Subcutaneous adipose tissue (tissue), 4 donors: ENCODE data around the gene LRRC26. TPM values are rescaled to one million over a fixed set of nuclear protein-coding genes. Genes with fewer than 3 reads are reported as not detected.

Experiments
- total RNA-seq, 4 donors: library from RNA; depleted of rRNA; stranded (reverse); fragments of >200 nt; gene quantifications; one replicate each; pipeline ENCODE4 v1.1.0, GENCODE V29; 2016
- TF ChIP-seq, protein P1 (sequence below): fragments of 450-650 bp; IDR thresholded peaks from one replicate; pipeline ENCODE4 v1.5.1; 2016; ENCODE audit warnings: low read depth, mild to moderate bottlenecking, control low read depth, antibody characterized with exemption, moderate library complexity

Gene LRRC26
- total RNA-seq, 4 donors from 2014 or later: not detected

DNA sequence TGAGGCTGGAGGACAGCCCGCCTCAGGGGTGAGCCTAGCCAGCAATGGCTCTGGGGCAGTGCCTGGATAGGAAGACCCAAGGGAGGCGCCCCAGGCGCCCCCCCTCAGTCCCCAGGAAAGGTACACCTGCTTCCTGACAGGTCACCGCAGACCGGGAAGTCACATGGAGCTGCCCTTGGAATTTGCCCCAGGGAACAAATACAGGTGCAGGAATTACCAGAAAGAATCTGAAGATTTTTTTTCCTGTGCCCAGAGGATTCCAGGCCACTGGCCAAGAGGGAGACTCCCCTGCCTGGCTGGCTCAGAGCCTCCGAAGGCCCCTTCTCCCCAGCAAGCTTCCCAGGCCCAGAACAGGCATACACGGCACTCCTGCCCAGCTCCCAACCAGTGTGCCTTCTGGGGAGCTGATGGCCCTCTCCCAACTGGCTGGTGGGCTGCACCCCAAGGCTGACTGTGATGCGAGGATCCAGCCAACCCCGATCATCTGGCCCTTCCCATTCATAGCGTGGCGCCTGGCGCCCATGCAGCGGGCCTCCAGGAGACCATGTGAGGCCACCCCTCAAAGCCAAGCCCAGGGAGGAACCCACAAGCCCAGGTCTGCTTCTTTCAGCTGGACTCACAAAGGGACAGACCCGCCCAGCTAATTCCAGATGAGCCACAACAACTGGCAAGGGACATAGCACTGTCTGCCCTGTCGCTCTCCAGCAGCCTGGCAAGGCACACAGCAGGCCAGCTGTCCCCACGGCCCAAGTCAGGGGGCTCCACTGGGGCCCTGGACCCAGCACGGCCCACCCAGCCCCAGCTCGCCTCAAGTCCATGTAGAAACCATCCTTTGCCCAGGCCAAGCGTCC is 28.4 kb upstream of the LRRC26 start:
- TF ChIP-seq, protein P1, sequence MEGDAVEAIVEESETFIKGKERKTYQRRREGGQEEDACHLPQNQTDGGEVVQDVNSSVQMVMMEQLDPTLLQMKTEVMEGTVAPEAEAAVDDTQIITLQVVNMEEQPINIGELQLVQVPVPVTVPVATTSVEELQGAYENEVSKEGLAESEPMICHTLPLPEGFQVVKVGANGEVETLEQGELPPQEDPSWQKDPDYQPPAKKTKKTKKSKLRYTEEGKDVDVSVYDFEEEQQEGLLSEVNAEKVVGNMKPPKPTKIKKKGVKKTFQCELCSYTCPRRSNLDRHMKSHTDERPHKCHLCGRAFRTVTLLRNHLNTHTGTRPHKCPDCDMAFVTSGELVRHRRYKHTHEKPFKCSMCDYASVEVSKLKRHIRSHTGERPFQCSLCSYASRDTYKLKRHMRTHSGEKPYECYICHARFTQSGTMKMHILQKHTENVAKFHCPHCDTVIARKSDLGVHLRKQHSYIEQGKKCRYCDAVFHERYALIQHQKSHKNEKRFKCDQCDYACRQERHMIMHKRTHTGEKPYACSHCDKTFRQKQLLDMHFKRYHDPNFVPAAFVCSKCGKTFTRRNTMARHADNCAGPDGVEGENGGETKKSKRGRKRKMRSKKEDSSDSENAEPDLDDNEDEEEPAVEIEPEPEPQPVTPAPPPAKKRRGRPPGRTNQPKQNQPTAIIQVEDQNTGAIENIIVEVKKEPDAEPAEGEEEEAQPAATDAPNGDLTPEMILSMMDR: no peak

DNA sequence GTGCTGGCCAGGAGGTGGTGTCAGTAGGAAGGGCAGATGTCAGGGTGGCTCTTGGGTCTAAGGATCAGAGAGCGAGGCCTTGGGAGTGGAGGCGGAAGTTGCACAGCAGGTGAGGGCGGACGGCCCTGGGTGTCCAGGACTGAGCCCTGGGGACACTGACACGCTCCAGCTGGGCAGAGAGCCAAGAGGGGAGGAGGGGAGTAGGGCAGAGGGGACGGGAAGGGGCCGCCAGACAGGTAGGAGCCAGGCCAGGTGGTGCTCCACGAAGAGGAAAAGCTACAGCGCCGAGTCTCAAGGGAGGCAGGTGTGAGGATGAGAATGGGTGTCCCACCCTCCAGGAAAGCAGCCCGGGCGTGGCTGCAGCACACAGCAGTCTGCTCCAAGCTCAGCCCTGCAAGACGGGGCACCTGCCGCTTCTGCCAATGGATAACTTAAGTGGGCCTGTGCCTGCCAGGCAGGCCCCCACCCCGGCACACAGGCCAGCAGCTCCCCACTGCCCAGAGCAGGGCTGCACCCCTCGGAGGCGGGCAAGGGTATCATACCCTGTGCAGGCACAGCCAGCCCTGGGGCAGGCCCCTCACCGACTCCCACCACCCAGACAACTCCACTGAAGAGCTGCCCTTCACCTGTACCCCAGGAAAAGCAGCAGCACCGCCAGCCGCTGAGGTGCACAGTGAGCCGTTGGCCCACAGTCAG is 25.8 kb upstream of the LRRC26 start:
- TF ChIP-seq, protein P1: no peak

DNA sequence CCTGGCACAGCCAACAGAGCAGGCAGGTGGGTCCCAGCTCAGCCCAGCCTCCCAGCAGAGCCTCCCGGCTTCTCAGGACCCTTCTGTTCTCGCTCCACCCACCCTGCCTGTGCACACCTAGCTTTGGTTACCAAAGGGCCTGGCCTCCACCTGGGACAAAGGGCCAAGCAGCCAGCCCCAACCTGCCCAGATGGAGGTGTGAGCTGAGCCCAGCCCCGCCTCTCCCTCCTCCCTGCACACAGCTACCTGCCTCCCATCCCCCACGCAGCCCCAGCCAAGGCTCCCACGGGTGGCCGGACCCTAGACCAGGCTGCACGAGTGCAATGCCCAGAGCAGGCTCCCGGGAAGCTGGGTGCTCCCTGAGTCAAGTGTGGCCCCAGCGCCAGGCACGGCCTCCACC is 25.1 kb upstream of the LRRC26 start:
- TF ChIP-seq, protein P1: no peak

DNA sequence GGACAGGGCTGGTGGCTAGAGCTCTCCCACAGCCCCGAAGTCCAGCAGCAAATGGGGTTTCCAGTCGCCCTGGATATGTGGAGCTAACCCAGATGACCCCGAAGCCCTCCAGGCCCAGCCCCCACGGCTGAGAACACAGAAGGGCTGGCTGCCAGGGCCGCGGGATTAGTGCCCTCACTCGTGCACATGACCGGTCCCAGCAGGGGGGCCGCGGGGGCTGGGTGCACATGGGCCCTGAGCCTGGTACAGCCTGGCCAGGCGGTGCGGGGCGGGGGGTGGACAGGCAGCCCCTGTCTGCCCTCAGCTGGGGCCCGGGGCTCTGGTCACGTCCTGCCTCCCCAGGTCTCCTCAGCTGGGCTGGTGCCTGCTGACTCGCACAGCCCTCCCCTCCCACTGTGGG is 24.5 kb upstream of the LRRC26 start:
- TF ChIP-seq, protein P1: no peak

DNA sequence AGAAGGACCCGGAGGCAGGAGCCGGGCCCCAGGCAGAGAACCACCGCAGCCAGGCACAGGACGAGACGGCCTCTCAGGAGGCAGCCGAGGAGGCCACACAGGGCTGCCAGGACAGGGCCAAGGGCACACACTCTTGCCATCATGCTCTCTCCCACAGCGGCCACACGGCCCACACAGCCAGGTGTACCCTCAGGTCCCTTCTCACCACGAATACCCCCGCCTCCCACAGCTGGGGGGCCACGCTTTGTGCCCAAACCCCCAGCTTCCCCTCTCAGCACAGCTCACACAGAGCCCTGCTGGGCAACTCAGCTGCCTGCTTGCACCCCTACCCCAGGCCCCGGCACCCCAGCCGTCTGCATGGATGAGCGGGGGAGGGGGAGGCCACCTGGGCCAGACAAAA is 23.9 kb upstream of the LRRC26 start:
- TF ChIP-seq, protein P1: no peak

DNA sequence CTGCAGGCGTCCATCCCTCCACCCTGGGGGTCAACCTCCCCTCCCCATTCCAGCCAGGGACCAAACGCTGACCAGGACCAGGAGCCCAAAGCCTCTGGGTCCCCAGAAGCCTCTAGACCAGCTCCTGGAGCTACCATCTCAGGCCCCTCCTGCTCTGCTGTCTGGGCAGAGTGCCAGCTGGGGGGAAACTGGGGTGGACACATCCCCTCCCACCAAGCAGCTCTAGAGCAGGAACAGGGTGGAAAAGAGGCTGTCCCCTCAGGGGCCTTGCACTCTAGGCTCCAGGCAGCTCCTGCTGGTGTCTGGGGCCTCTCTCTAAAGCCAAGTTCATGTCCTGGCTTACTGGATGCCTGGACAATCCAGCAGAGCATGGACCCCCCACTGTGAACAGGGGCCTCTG is 23.0 kb upstream of the LRRC26 start:
- TF ChIP-seq, protein P1: no peak

DNA sequence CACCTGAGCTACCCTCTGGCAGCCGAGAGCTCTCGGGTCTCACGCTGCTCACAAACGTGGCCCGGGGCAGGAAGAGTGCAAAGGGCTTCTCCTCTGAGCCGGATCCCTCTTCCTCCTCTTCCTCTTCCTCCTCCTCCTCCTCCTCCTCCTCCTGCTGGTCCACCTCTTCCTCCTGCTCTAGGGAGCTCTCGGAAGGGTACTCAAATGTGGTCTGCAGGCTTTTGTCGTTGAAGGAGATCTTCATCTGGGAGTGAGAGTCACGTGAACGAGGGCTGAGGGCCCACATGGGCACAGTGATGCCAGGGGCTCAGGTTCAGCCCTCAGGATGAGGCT is 22.6 kb upstream of the LRRC26 start:
- TF ChIP-seq, protein P1: no peak
